ENCODE measurements around the gene SP100. TPM values are rescaled to one million over a fixed set of nuclear protein-coding genes. Genes with fewer than 3 reads are reported as not detected.

SP100 gene
- total and polyA plus RNA-seq, 2 of the 13 experiments (the other 11 are each of a cell fraction or from before 2014, with no cell fraction given), result 12.6 to 16.5 TPM

DNA sequence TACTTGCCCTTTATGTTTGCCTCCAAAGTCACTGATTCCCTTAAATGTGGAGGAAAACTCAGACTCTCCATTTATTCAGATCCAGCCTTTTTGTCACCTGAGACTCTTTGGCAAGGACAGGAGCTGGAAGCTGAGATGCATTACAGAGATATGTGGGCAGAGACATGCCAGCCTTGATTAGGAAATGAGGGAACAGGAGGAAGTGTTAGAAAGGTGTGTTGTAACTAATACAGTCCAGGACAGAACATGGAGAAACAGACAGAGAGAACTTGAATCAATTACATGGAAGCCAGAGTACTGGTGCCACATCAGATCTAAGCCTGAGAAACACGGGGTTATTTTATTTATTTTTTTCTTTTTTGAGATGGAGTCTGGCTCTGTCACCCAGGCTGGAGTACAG is 79.0 kb downstream of the SP100 start:
- ChIA-PET CTCF (ENCODE audit: low intra/inter-chr PET ratio, low total read pairs) (no interaction called here), POLR2A (no interaction called here)
- ATAC-seq (no peak), DNase-seq (ENCODE audit: low spot score) (no peak), FAIRE-seq (no peak)
- Histone ChIP-seq H3K79me2 (ENCODE audit: insufficient read depth, low read length) (no peaks in the 10 kb centered on the region), H3K27me3 (ENCODE audit: control insufficient read depth in 1 of 2, insufficient read depth in 2 of 2, low read length in 2 of 2) (no peaks in the 10 kb centered on the region), H3K4me1 (ENCODE audit: insufficient read depth, low read length) (peaks cover 9% of the 10 kb centered on the region), H3K36me3 (replicated peaks in 1 of 2; ENCODE audit: control insufficient read depth in 1 of 2, insufficient read depth in 2 of 2, low read length in 2 of 2) (no peaks in the 10 kb centered on the region), H3K9ac (ENCODE audit: insufficient read depth, low read depth, low read length) (no peak overlapping the region), H3K4me3 (replicated peaks in 1 of 3; ENCODE audit: insufficient read depth in 1 of 3, low read depth in 2 of 3, low read length in 3 of 3) (no peak overlapping the region), H3K9me3 (ENCODE audit: low read length) (no peaks in the 10 kb centered on the region), H4K20me1 (ENCODE audit: insufficient read depth, low read length) (no peaks in the 10 kb centered on the region), H2AFZ (ENCODE audit: low read length) (no peak overlapping the region), H3K27ac (ENCODE audit: extremely low read length, insufficient read depth, low read length) (no peak overlapping the region), H3K4me2 (ENCODE audit: low read depth, low read length) (no peak overlapping the region)
- intact Hi-C loops (cut with micrococcal nuclease; ENCODE audit: unreplicated experiment), result loop anchor here (10.0 kb wide), 1 partner anchor 460 kb away; no protein-coding TSS in a partner anchor
- WGBS (ENCODE audit: low lambda C conversion rate), result 22% methylated on average over 1 of the region's 1 CpG
- in situ Hi-C loops (cut with HindIII; ENCODE audit: extremely low pct_ligation_motif_present, low pct_unique_long_range_greater_than_20kb), result no loop called here
- TF ChIP-seq ZNF678 (CRISPR knock-in tag; IDR thresholded peaks at IDR 0.05) (no peak), NONO (IDR thresholded peaks at IDR 0.05) (no peak), NONO (CRISPR knock-in tag; conservative IDR thresholded peaks at IDR 0.05) (no peak), ZNF34 (CRISPR knock-in tag; IDR thresholded peaks at IDR 0.05; ENCODE audit: borderline replicate concordance) (no peak), STAG1 (CRISPR knock-in tag; IDR thresholded peaks at IDR 0.05) (no peak), SALL1 (CRISPR knock-in tag; IDR thresholded peaks at IDR 0.05) (no peak), RAD21 (CRISPR knock-in tag; IDR thresholded peaks at IDR 0.05) (no peak), ESRRA (CRISPR knock-in tag; IDR thresholded peaks at IDR 0.05; ENCODE audit: low read depth) (no peak), ZNF557 (CRISPR knock-in tag; IDR thresholded peaks at IDR 0.05) (no peak), TBP (CRISPR knock-in tag; IDR thresholded peaks at IDR 0.05) (no peak), MTF1 (CRISPR knock-in tag; IDR thresholded peaks at IDR 0.05) (no peak), ZNF563 (CRISPR knock-in tag; IDR thresholded peaks at IDR 0.05) (no peak)
- TF ChIP-seq, protein P1, sequence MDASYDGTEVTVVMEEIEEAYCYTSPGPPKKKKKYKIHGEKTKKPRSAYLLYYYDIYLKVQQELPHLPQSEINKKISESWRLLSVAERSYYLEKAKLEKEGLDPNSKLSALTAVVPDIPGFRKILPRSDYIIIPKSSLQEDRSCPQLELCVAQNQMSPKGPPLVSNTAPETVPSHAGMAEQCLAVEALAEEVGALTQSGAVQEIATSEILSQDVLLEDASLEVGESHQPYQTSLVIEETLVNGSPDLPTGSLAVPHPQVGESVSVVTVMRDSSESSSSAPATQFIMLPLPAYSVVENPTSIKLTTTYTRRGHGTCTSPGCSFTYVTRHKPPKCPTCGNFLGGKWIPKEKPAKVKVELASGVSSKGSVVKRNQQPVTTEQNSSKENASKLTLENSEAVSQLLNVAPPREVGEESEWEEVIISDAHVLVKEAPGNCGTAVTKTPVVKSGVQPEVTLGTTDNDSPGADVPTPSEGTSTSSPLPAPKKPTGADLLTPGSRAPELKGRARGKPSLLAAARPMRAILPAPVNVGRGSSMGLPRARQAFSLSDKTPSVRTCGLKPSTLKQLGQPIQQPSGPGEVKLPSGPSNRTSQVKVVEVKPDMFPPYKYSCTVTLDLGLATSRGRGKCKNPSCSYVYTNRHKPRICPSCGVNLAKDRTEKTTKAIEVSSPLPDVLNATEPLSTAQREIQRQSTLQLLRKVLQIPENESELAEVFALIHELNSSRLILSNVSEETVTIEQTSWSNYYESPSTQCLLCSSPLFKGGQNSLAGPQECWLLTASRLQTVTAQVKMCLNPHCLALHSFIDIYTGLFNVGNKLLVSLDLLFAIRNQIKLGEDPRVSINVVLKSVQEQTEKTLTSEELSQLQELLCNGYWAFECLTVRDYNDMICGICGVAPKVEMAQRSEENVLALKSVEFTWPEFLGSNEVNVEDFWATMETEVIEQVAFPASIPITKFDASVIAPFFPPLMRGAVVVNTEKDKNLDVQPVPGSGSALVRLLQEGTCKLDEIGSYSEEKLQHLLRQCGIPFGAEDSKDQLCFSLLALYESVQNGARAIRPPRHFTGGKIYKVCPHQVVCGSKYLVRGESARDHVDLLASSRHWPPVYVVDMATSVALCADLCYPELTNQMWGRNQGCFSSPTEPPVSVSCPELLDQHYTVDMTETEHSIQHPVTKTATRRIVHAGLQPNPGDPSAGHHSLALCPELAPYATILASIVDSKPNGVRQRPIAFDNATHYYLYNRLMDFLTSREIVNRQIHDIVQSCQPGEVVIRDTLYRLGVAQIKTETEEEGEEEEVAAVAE (CRISPR knock-in tag; IDR thresholded peaks at IDR 0.05; ENCODE audit: borderline replicate concordance), result no peak
- TF ChIP-seq, protein P2, sequence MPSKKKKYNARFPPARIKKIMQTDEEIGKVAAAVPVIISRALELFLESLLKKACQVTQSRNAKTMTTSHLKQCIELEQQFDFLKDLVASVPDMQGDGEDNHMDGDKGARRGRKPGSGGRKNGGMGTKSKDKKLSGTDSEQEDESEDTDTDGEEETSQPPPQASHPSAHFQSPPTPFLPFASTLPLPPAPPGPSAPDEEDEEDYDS (CRISPR knock-in tag; IDR thresholded peaks at IDR 0.05), result no peak
- no TSS peak for BruUV-seq (replicated peaks)

All from HepG2 (cell line).